Stimulated activated CD8-positive, alpha-beta memory T cell treated with anti-CD3 and anti-CD28 coated beads, Interleukin-7, amount 100 ng/mL, for 4 hours (primary cell): ENCODE measurements around the gene MADD.
"Not testable (repeated sequence)": the region's sequence is repeated elsewhere in the genome, so short reads cannot be mapped to it uniquely, and the experiment has no call there.

ENCODE experiments used
- DNase-seq, 2 donors: peaks; one replicate each; pipeline ENCODE4 v3.0.0-alpha.2; 2020; ENCODE audit warnings: low read depth in 2 of 2

Gene MADD

GRCh38 chr11:47318166-47318565, 48.2 kb downstream of the MADD start:
- DNase-seq = no peak

GRCh38 chr11:47324520-47324919, 54.6 kb downstream of the MADD start:
- DNase-seq = no peak

- DNase-seq = no peak
These were observed 55.5 kb downstream of the MADD start for GRCh38 chr11:47325271-47326041.

GRCh38 chr11:47326198-47326597, 56.3 kb downstream of the MADD start:
- DNase-seq = no peak

GRCh38 chr11:47327025-47327424, 57.1 kb downstream of the MADD start:
- no peak for DNase-seq

GRCh38 chr11:47327949-47328348, 58.0 kb downstream of the MADD start:
- no peak for DNase-seq

GRCh38 chr11:47328449-47329390, 58.8 kb downstream of the MADD start:
- no peak for DNase-seq

- no peak for DNase-seq
These were observed 59.6 kb downstream of the MADD start for GRCh38 chr11:47329431-47329986.

- no peak for DNase-seq
These were observed 60.3 kb downstream of the MADD start for GRCh38 chr11:47329987-47330931.

GRCh38 chr11:47331454-47332302, 61.7 kb downstream of the MADD start:
- DNase-seq = no peak

GRCh38 chr11:47332303-47332711, 62.4 kb downstream of the MADD start:
- DNase-seq = no peak

- DNase-seq = no peak
These were observed 63.0 kb downstream of the MADD start for GRCh38 chr11:47332791-47333525.

GRCh38 chr11:47333526-47333845, 63.6 kb downstream of the MADD start:
- DNase-seq = no peak

GRCh38 chr11:47333886-47334443, 64.0 kb downstream of the MADD start:
- no peak for DNase-seq

- DNase-seq = not testable (repeated sequence)
These were observed 64.9 kb downstream of the MADD start for GRCh38 chr11:47334699-47335411.

- no peak for DNase-seq
These were observed 65.8 kb downstream of the MADD start for GRCh38 chr11:47335733-47336132.

- DNase-seq = no peak
These were observed 66.7 kb downstream of the MADD start for GRCh38 chr11:47336595-47336994.

GRCh38 chr11:47337229-47337924, 67.4 kb downstream of the MADD start:
- DNase-seq = no peak
